MCF 10A (cell line): ENCODE measurements around the gene ORAI3. TPM values are rescaled to one million over a fixed set of nuclear protein-coding genes. Genes with fewer than 3 reads are reported as not detected.

Source experiments
- BruUV-seq: library from RNA; stranded (reverse); fragments of 400-500 nt; replicated peaks from 2 replicates; lab custom pipeline; 2021; lab: Mats Ljungman, UMichigan
- CTCF ChIA-PET: fragments of 300-600 bp; sonication (Branson Sonifier 250); formaldehyde crosslinking; extraction: SDS; loops from one replicate; lab custom pipeline; 2021; ENCODE audit warnings: antibody characterized with exemption, inconsistent platforms; lab: Yijun Ruan, JAX
- POLR2A ChIA-PET: fragments of 300-600, 350-650 bp; sonication (Branson Sonifier 250); formaldehyde crosslinking; extraction: SDS; loops from one replicate; lab custom pipeline; 2020; ENCODE audit warnings: antibody characterized with exemption, inconsistent platforms; lab: Yijun Ruan, JAX
- DNase-seq: peaks from one replicate; pipeline ENCODE4 v3.0.0-alpha.2; 2018; ENCODE audit not compliant: unreplicated experiment
- H3K27ac Mint-ChIP-seq: one replicate; pipeline ENCODE4 v1.8.0; 2022; ENCODE audit warnings: mild to moderate bottlenecking, low read depth, mixed read lengths; ENCODE audit not compliant: unreplicated experiment
- H3K27me3 Mint-ChIP-seq: one replicate; pipeline ENCODE4 v1.8.0; 2022; ENCODE audit warnings: mixed read lengths; ENCODE audit not compliant: insufficient read depth, unreplicated experiment
- H3K36me3 Mint-ChIP-seq: one replicate; pipeline ENCODE4 v1.8.0; 2022; ENCODE audit warnings: mild to moderate bottlenecking, moderate library complexity, mixed read lengths; ENCODE audit not compliant: insufficient read depth, unreplicated experiment
- H3K4me1 Mint-ChIP-seq: one replicate; pipeline ENCODE4 v1.8.0; 2022; ENCODE audit warnings: mixed read lengths; ENCODE audit not compliant: insufficient read depth, unreplicated experiment
- H3K4me3 Mint-ChIP-seq: one replicate; pipeline ENCODE4 v1.8.0; 2022; ENCODE audit warnings: mild to moderate bottlenecking, moderate library complexity, mixed read lengths; ENCODE audit not compliant: unreplicated experiment
- H3K9me3 Mint-ChIP-seq: one replicate; pipeline ENCODE4 v1.8.0; 2022; ENCODE audit warnings: mixed read lengths; ENCODE audit not compliant: unreplicated experiment
- intact Hi-C: fragments of 100-400 bp; cut with micrococcal nuclease; formaldehyde crosslinking; loops from 2 replicates; pipeline ENCODE4 v1.14.1; 2022
- total RNA-seq: library from RNA; stranded (reverse); gene quantifications from 2 replicates; pipeline ENCODE4 v1.2.3, GENCODE V29; 2022
- TF ChIP-seq, protein P1 (sequence below): fragments of 200-600 bp; IDR thresholded peaks from one replicate; pipeline ENCODE4 v1.8.0; 2022; ENCODE audit warnings: antibody characterized with exemption, mild to moderate bottlenecking; ENCODE audit not compliant: unreplicated experiment

The ORAI3 gene
- total RNA-seq, 1 experiment from 2014 or later, result 16.2 TPM

DNA sequence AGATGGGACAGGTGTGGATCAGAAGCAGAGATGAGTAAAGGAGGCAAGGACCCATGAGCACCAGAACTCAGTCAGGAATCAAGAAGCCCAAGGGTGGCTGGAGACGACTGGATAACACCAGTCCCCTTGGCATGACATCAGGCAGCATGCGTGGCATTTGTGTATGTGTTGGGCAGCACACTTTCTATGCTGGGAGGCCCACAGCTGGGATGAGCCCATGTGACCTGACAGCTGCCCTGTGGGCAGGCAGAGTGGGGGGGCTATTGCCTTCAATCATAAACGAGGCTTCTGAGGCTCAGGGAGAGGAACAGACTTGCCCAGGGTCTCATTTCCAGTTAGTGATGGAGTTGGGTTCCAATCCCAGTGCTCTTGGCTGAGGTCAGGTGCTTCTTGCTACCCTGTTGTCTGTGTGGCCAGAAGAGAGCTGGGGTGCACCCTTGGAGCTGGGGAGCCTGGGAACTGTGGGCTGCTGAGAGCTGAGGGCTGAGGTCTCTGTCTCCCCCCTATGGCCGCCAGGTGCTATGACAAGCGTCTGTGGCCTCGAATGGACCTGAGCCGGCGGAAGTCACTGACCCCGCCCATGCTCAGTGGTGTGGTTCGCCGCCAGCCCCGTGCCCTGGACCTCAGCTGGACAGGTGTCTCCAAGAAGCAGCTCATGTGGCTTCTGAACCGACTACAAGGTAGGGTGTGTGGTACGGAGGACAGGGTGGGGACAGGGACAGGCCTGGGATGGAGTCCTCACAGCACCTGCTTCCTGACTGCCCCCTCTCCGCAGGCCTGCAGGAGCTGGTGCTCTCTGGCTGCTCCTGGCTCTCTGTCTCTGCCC lies 7.1 kb upstream of the ORAI3 start:
- Mint-ChIP-seq H3K4me1 (peaks cover 22% of the 10 kb centered on the region), H3K4me3 (no peak overlapping the region), H3K27ac (peak overlapping the region; percentile 97), H3K27me3 (no peaks in the 10 kb centered on the region), H3K36me3 (peaks cover 63% of the 10 kb centered on the region), H3K9me3 (no peaks in the 10 kb centered on the region)
- ChIA-PET POLR2A (interaction anchor here (0.7 to 3.3 kb wide), 14 partner anchors 8 to 512 kb away, joined by 3 to 34 read pairs (median 5); partner anchors contain the start of genes BCL7C, CTF1, ORAI3 and PHKG2), CTCF (interaction anchor here (0.6 to 6.2 kb wide), 42 partner anchors 9 to 511 kb away, joined by 3 to 67 read pairs (median 4); partner anchors contain the start of genes BCL7C, FBXL19 and PHKG2)
- peak; percentile 80 for DNase-seq
- TF ChIP-seq, protein P1, sequence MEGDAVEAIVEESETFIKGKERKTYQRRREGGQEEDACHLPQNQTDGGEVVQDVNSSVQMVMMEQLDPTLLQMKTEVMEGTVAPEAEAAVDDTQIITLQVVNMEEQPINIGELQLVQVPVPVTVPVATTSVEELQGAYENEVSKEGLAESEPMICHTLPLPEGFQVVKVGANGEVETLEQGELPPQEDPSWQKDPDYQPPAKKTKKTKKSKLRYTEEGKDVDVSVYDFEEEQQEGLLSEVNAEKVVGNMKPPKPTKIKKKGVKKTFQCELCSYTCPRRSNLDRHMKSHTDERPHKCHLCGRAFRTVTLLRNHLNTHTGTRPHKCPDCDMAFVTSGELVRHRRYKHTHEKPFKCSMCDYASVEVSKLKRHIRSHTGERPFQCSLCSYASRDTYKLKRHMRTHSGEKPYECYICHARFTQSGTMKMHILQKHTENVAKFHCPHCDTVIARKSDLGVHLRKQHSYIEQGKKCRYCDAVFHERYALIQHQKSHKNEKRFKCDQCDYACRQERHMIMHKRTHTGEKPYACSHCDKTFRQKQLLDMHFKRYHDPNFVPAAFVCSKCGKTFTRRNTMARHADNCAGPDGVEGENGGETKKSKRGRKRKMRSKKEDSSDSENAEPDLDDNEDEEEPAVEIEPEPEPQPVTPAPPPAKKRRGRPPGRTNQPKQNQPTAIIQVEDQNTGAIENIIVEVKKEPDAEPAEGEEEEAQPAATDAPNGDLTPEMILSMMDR, result peak; percentile 84
- intact Hi-C loops, result loop anchor here (1.0 to 10.0 kb wide), 3 partner anchors 19 to 157 kb away; partner anchors contain the start of genes FBXL19 and ZNF629
- no TSS peak for BruUV-seq

DNA sequence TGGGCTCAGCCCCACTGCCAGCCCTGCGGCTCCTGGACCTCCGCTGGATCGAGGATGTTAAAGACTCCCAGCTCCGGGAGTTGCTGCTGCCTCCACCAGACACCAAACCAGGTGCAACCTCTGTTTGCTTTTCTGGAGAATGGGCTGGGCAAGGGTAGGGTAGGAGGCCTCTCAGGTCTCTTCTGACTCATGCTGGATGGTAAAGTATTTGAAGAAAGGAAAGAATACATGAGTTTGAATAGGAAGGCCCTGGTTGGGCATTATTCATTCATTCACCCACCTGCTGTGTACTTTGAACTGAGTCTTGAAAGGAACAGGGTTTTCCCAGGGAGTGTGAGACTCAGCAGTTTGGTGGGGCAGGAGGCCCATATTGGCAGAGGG lies 6.5 kb upstream of the ORAI3 start:
- H3K4me3 Mint-ChIP-seq, result no peak overlapping the region
- DNase-seq, result no peak
- H3K36me3 Mint-ChIP-seq, result peaks cover 63% of the 10 kb centered on the region
- no peak overlapping the region for H3K27ac Mint-ChIP-seq
- ChIA-PET CTCF (interaction anchor here (0.6 to 6.2 kb wide), 34 partner anchors 10 to 510 kb away, joined by 3 to 67 read pairs (median 5); partner anchors contain the start of genes BCL7C and FBXL19), POLR2A (interaction anchor here (0.7 to 3.3 kb wide), 12 partner anchors 7 to 511 kb away, joined by 3 to 34 read pairs (median 5); partner anchors contain the start of genes BCL7C, CTF1, ORAI3 and PHKG2)
- no TSS peak for BruUV-seq
- peaks cover 21% of the 10 kb centered on the region for H3K4me1 Mint-ChIP-seq
- intact Hi-C loops, result loop anchor here (1.0 to 10.0 kb wide), 3 partner anchors 19 to 158 kb away; partner anchors contain the start of genes FBXL19 and ZNF629
- no peaks in the 10 kb centered on the region for H3K27me3 Mint-ChIP-seq
- H3K9me3 Mint-ChIP-seq, result no peaks in the 10 kb centered on the region
- TF ChIP-seq, protein P1, result no peak

DNA sequence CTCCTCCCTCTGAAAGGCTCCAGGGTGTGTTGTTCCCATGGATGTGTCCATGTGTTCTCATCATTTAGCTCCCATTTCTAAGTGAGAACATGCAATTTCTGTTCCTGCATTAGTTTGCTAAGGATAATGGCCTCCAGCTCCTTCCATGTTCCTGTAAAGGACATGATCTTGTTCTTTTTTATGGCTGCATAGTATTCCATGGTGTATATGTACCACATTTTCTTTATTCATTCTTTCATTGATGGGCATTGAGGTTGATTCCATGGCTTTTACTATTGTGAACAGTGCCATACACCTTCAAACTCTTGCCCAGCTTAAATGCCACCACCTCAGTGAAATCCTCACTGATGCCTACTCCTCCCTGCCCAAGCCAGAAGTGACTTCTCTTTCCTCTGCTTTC lies 4.5 kb upstream of the ORAI3 start:
- peaks cover 14% of the 10 kb centered on the region for H3K4me1 Mint-ChIP-seq
- CTCF ChIA-PET, result interaction anchor here (0.6 to 6.2 kb wide), 6 partner anchors 9 to 199 kb away, joined by 3 to 67 read pairs (median 3); no protein-coding TSS in a partner anchor
- DNase-seq, result no peak
- BruUV-seq, result no TSS peak
- no peak overlapping the region for H3K4me3 Mint-ChIP-seq
- TF ChIP-seq, protein P1, result no peak
- no peak overlapping the region for H3K27ac Mint-ChIP-seq
- POLR2A ChIA-PET, result interaction anchor here (0.6 to 1.0 kb wide), 2 partner anchors 11 to 196 kb away, joined by 3 read pairs; no protein-coding TSS in a partner anchor
- intact Hi-C loops, result loop anchor here (10.0 kb wide), 1 partner anchor 160 kb away; the partner anchor contains the start of gene ZNF629
- H3K27me3 Mint-ChIP-seq, result no peaks in the 10 kb centered on the region
- H3K9me3 Mint-ChIP-seq, result no peaks in the 10 kb centered on the region
- peaks cover 53% of the 10 kb centered on the region for H3K36me3 Mint-ChIP-seq
